C4-2B (cell line): ENCODE results near the gene PRDX6.
A peak's percentile ranks its signal among the peaks of the same experiment; 100 is the strongest.

Source experiments
- H3K27ac ChIP-seq: fragments of 450-650 bp; 2 replicates; pipeline ENCODE4 v1.5.1; 2017
- CTCF ChIP-seq: fragments of 450-650 bp; conservative IDR thresholded peaks from 2 replicates; pipeline ENCODE4 v1.5.1; 2017; ENCODE audit warnings: mild to moderate bottlenecking
- ZFX ChIP-seq: fragments of 450-650 bp; IDR thresholded peaks from 2 replicates; pipeline ENCODE4 v1.6.1; 2017

PRDX6 gene

GRCh38 chr1:173478094-173478674, 1.0 kb downstream of the PRDX6 start:
- no peak for TF ChIP-seq CTCF
- TF ChIP-seq ZFX: no peak
- peak overlapping the region; percentile 100 for H3K27ac ChIP-seq

GRCh38 chr1:173479649-173480048, 2.5 kb downstream of the PRDX6 start:
- TF ChIP-seq ZFX: no peak
- no peak for TF ChIP-seq CTCF
- no peak overlapping the region for H3K27ac ChIP-seq

GRCh38 chr1:173481195-173481772, 4.1 kb downstream of the PRDX6 start:
- H3K27ac ChIP-seq: no peak overlapping the region
- no peak for TF ChIP-seq ZFX
- TF ChIP-seq CTCF: no peak

GRCh38 chr1:173482683-173483082, 5.5 kb downstream of the PRDX6 start:
- TF ChIP-seq CTCF (no peak), ZFX (no peak)

GRCh38 chr1:173484276-173484675, 7.1 kb downstream of the PRDX6 start:
- no peak for TF ChIP-seq CTCF
- TF ChIP-seq ZFX: no peak
- H3K27ac ChIP-seq: no peak overlapping the region

More at GRCh38 chr1:173482683-173483082, 5.5 kb downstream of the PRDX6 start:
- no peak overlapping the region for H3K27ac ChIP-seq

- no peak overlapping the region for H3K27ac ChIP-seq
- TF ChIP-seq ZFX (no peak), CTCF (no peak)
Observed at GRCh38 chr1:173485401-173485800, 8.3 kb downstream of the PRDX6 start.

GRCh38 chr1:173488001-173488400, 10.9 kb downstream of the PRDX6 start:
- no peak overlapping the region for H3K27ac ChIP-seq
- TF ChIP-seq CTCF: no peak
- no peak for TF ChIP-seq ZFX
